Endothelial cell of umbilical vein (primary cell): ENCODE results near the gene SPP2. TPM values are rescaled to one million over a fixed set of nuclear protein-coding genes. Genes with fewer than 3 reads are reported as not detected.

Experiments used
- BruUV-seq: library from RNA; stranded (reverse); fragments of 400-500 nt; replicated peaks from 2 replicates; lab custom pipeline; 2021; lab: Mats Ljungman, UMichigan
- CTCF ChIA-PET: fragments of 300-600, 350-600 bp; sonication (Branson Sonifier 250); formaldehyde crosslinking; loops from one replicate; lab custom pipeline; 2021; ENCODE audit warnings: antibody characterized with exemption, inconsistent platforms; lab: Charles Lee
- POLR2A ChIA-PET: fragments of 300-600, 350-600 bp; sonication (Branson Sonifier 250); formaldehyde crosslinking; loops from one replicate; lab custom pipeline; 2021; ENCODE audit warnings: antibody characterized with exemption, inconsistent platforms; lab: Charles Lee
- DNase-seq: peaks from one replicate; pipeline ENCODE4 v3.0.0-alpha.2; 2011; ENCODE audit warnings: low read depth, low spot score
- FAIRE-seq: peaks from 2 replicates; lab custom pipeline; 2011; peaks lifted over from hg19 to GRCh38; lab: Jason Lieb, UNC
- H2AFZ ChIP-seq: 2 replicates; pipeline ENCODE4 v1.6.0; 2012; ENCODE audit warnings: low read depth, low read length, control low read depth, inconsistent platforms
- H3K27ac ChIP-seq: 2 replicates; pipeline ENCODE4 v1.5.1; 2011; ENCODE audit warnings: low read depth, mild to moderate bottlenecking, control low read depth, low read length, moderate library complexity; ENCODE audit not compliant: insufficient read depth
- H3K27me3 ChIP-seq, 2 experiments: 2 replicates each; pipeline versions ENCODE4 v1.6.0 to v1.6.1; 2011; ENCODE audit warnings: low read length in 2 of 2, mixed read lengths in 1 of 2; ENCODE audit not compliant: control insufficient read depth in 2 of 2, insufficient read depth in 2 of 2
- H3K36me3 ChIP-seq, 2 experiments: 2 replicates in 1 of 2; 3 replicates in 1 of 2; pipeline ENCODE4 v1.5.1; 2011; ENCODE audit warnings: low read length in 2 of 2, mild to moderate bottlenecking in 1 of 2, moderate library complexity in 1 of 2; ENCODE audit not compliant: control insufficient read depth in 2 of 2, insufficient read depth in 2 of 2; ENCODE audit errors: extremely low read depth in 1 of 2
- H3K4me1 ChIP-seq: 3 replicates; pipeline ENCODE4 v1.5.1; 2011; ENCODE audit warnings: mild to moderate bottlenecking, low read length; ENCODE audit not compliant: control insufficient read depth, insufficient read depth; ENCODE audit errors: extremely low read depth
- H3K4me2 ChIP-seq: 2 replicates; pipeline ENCODE4 v1.6.1; 2011; ENCODE audit warnings: low read length, control low read depth, mixed read lengths; ENCODE audit not compliant: insufficient read depth
- H3K4me3 ChIP-seq, 3 experiments: fragments of 200-600 bp in 1 of 3; sonication (generic), shearing (Covaris generic) in 1 of 3; replicated peaks in 1 of 3; 2 replicates each; pipeline ENCODE4 v1.5.1; 2011 to 2016; ENCODE audit warnings: control low read depth in 3 of 3, low read length in 3 of 3, mild to moderate bottlenecking in 2 of 3, inconsistent platforms in 1 of 3, low read depth in 1 of 3, moderate library complexity in 1 of 3; ENCODE audit not compliant: insufficient read depth in 1 of 3
- H3K79me2 ChIP-seq: 2 replicates; pipeline ENCODE4 v1.6.0; 2012; ENCODE audit warnings: low read length, inconsistent platforms; ENCODE audit not compliant: control insufficient read depth, insufficient read depth
- H3K9ac ChIP-seq: replicated peaks from 2 replicates; pipeline ENCODE3; 2011; ENCODE audit warnings: low read length, control low read depth; ENCODE audit not compliant: insufficient read depth; ENCODE audit errors: extremely low read depth
- H3K9me1 ChIP-seq: replicated peaks from 3 replicates; pipeline ENCODE4 v1.6.0; 2011; ENCODE audit warnings: mild to moderate bottlenecking, low read length; ENCODE audit not compliant: control insufficient read depth, insufficient read depth; ENCODE audit errors: extremely low read depth
- H3K9me3 ChIP-seq: replicated peaks from 2 replicates; pipeline ENCODE4 v1.5.1; 2012; ENCODE audit warnings: low read length, inconsistent platforms; ENCODE audit not compliant: control insufficient read depth, insufficient read depth
- H4K20me1 ChIP-seq: replicated peaks from 2 replicates; pipeline ENCODE3; 2011; ENCODE audit warnings: mild to moderate bottlenecking, low read length; ENCODE audit not compliant: control insufficient read depth, insufficient read depth; ENCODE audit errors: extremely low read depth
- EZH2 ChIP-seq: IDR thresholded peaks from 2 replicates; pipeline ENCODE4 v1.6.1; 2012; ENCODE audit warnings: borderline replicate concordance, low read depth, mild to moderate bottlenecking, moderate library complexity, low read length, inconsistent platforms; ENCODE audit not compliant: severe bottlenecking
- FOS ChIP-seq: IDR thresholded peaks from 2 replicates; pipeline ENCODE4 v1.6.1; 2011; ENCODE audit warnings: mild to moderate bottlenecking, low read length, moderate library complexity, borderline replicate concordance; ENCODE audit not compliant: insufficient read depth
- GATA2 ChIP-seq: IDR thresholded peaks from 2 replicates; pipeline ENCODE4 v1.7.0; 2011; ENCODE audit warnings: low read depth, mild to moderate bottlenecking, moderate library complexity, mixed read lengths, low read length; ENCODE audit not compliant: insufficient read length, insufficient read depth
- JUN ChIP-seq: IDR thresholded peaks from 2 replicates; pipeline ENCODE4 v1.6.1; 2011; ENCODE audit warnings: borderline replicate concordance, low read depth; ENCODE audit not compliant: insufficient read length, insufficient read depth
- MYC ChIP-seq: IDR thresholded peaks from one replicate; pipeline ENCODE4 v1.6.1; 2011; ENCODE audit warnings: mild to moderate bottlenecking, low read depth, low read length
- POLR2A ChIP-seq: IDR thresholded peaks from 2 replicates; pipeline ENCODE4 v1.6.1; 2012; ENCODE audit warnings: low read depth, mild to moderate bottlenecking, control low read depth, low read length
- POLR2AphosphoS5 ChIP-seq: IDR thresholded peaks from 2 replicates; pipeline ENCODE4 v1.6.1; 2012; ENCODE audit warnings: low read depth, mild to moderate bottlenecking, control low read depth, low read length, moderate library complexity; ENCODE audit not compliant: insufficient read depth
- dilution Hi-C: fragments of 300-500 bp; cut with MboI; formaldehyde crosslinking; loops from one replicate; pipeline ENCODE4 v1.15.0; 2019; ENCODE audit warnings: low sequenced_read_pairs; ENCODE audit not compliant: extremely low pct_ligation_motif_present
- intact Hi-C: fragments of 100-400 bp; cut with micrococcal nuclease; formaldehyde crosslinking; loops from one replicate; pipeline ENCODE4 v1.10.0; 2022
- polyA plus RNA-seq, 4 experiments: library from polyadenylated mRNA; depleted of rRNA in 3 of 4; stranded (reverse) in 3 of 4; unstranded in 1 of 4; fragments of >200 nt; gene quantifications; 2 replicates each; pipeline versions ENCODE4 v1.2.1 to v1.2.3, GENCODE V29; 2011 to 2012; ENCODE audit warnings: missing spikeins in 1 of 4
- total RNA-seq: library from RNA; stranded (reverse); gene quantifications from 2 replicates; pipeline ENCODE4 v1.2.3, GENCODE V29; 2021
- TF ChIP-seq, protein P1 (sequence below), 2 donors: IDR thresholded peaks; 1 replicate in 1 of 2; 2 replicates in 1 of 2; pipeline ENCODE4 v1.5.1; 2011; ENCODE audit warnings: low read length in 2 of 2, mild to moderate bottlenecking in 2 of 2, moderate library complexity in 2 of 2, control low read depth in 1 of 2, inconsistent platforms in 1 of 2, low read depth in 1 of 2; ENCODE audit not compliant: insufficient read depth in 1 of 2; ENCODE audit errors: extremely low read depth in 1 of 2
- TF ChIP-seq, protein P2 (sequence below): IDR thresholded peaks from 2 replicates; pipeline ENCODE4 v1.6.1; 2011; ENCODE audit not compliant: insufficient read depth, insufficient read length

SPP2 gene
- total and polyA plus RNA-seq, 2 donors (not counting 3 experiments of a cell fraction or from before 2014, with no cell fraction given), result not detected

DNA sequence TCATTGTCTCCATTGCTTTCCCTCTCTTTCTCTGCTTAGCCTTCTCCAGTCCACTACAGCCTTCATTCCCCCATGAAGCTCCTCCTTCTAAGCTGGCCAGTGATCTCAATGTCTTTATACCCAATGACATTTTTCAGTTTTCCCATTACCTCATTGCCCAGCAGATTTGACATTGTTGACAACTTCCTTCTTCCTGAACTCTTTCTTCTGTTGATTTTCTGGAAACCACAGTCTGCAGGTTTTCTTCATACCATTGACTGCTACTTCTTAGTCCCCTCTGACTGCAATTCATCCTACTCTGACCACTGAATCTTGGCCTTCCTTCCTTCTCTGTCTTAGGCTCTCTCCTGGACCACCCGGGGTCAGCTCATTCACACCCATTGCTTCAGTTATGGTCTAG, 22.9 kb upstream of the SPP2 start:
- no peak for FAIRE-seq
- Histone ChIP-seq H3K27ac (no peak overlapping the region), H3K36me3 (no peaks in the 10 kb centered on the region), H3K79me2 (no peaks in the 10 kb centered on the region), H2AFZ (no peak overlapping the region), H4K20me1 (no peaks in the 10 kb centered on the region), H3K9ac (no peak overlapping the region), H3K4me1 (peaks cover 18% of the 10 kb centered on the region), H3K9me3 (no peaks in the 10 kb centered on the region), H3K27me3 (no peaks in the 10 kb centered on the region), H3K4me3 (no peak overlapping the region), H3K4me2 (no peak overlapping the region), H3K9me1 (no peaks in the 10 kb centered on the region)
- no TSS peak for BruUV-seq
- intact Hi-C loops (no loop called here), dilution Hi-C loops (no loop called here)
- DNase-seq, result no peak
- no peak for TF ChIP-seq FOS
- no peak for TF ChIP-seq EZH2
- no peak for TF ChIP-seq JUN
- TF ChIP-seq, protein P1, sequence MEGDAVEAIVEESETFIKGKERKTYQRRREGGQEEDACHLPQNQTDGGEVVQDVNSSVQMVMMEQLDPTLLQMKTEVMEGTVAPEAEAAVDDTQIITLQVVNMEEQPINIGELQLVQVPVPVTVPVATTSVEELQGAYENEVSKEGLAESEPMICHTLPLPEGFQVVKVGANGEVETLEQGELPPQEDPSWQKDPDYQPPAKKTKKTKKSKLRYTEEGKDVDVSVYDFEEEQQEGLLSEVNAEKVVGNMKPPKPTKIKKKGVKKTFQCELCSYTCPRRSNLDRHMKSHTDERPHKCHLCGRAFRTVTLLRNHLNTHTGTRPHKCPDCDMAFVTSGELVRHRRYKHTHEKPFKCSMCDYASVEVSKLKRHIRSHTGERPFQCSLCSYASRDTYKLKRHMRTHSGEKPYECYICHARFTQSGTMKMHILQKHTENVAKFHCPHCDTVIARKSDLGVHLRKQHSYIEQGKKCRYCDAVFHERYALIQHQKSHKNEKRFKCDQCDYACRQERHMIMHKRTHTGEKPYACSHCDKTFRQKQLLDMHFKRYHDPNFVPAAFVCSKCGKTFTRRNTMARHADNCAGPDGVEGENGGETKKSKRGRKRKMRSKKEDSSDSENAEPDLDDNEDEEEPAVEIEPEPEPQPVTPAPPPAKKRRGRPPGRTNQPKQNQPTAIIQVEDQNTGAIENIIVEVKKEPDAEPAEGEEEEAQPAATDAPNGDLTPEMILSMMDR (IDR thresholded peaks at IDR 0.05; ENCODE audit: extremely low read depth in 1 of 2, insufficient read depth in 1 of 2, low read depth in 1 of 2, low read length in 2 of 2), result no peak
- TF ChIP-seq POLR2AphosphoS5, result no peak
- no peak for TF ChIP-seq MYC
- TF ChIP-seq GATA2, result no peak
- TF ChIP-seq POLR2A, result no peak
- TF ChIP-seq, protein P2, sequence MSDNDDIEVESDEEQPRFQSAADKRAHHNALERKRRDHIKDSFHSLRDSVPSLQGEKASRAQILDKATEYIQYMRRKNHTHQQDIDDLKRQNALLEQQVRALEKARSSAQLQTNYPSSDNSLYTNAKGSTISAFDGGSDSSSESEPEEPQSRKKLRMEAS, result no peak
- ChIA-PET POLR2A (no interaction called here), CTCF (no interaction called here)
